HCT116 (cell line): ENCODE measurements around the gene FAM110A. TPM values are rescaled to one million over a fixed set of nuclear protein-coding genes. Genes with fewer than 3 reads are reported as not detected.

Experiments
- ATAC-seq: fragments of 200-7000 bp; cut with Tn5 transposase; 2 replicates; pipeline ENCODE4 v1.9.1; 2020; ENCODE audit warnings: mild to moderate bottlenecking, moderate library complexity
- BruUV-seq: library from RNA; stranded (reverse); fragments of 400-500 nt; replicated peaks from 2 replicates; lab custom pipeline; 2021; lab: Mats Ljungman, UMichigan
- CTCF ChIA-PET: fragments of 300-600 bp; sonication (Branson Sonifier 250); formaldehyde crosslinking; loops from one replicate; lab custom pipeline; 2021; ENCODE audit warnings: antibody characterized with exemption; lab: Charles Lee
- POLR2A ChIA-PET: fragments of 300-600, 350-600 bp; sonication (Branson Sonifier 250); formaldehyde crosslinking; loops from one replicate; lab custom pipeline; 2021; ENCODE audit warnings: antibody characterized with exemption; lab: Charles Lee
- RAD21 ChIA-PET, 2 experiments: fragments of 300-600 bp; sonication (Branson Sonifier 250); formaldehyde crosslinking; loops; one replicate each; lab custom pipeline; 2023; ENCODE audit warnings: low total read pairs in 2 of 2; ENCODE audit not compliant: uncharacterized antibody in 2 of 2, unreplicated experiment in 2 of 2, low non-redundant PET in 1 of 2; lab: Charles Lee
- DNase-seq: peaks from one replicate; pipeline ENCODE4 v3.0.0-alpha.2; 2010; ENCODE audit warnings: low read depth, low spot score
- H2AFZ ChIP-seq: fragments of 200-600 bp; shearing (Covaris generic), sonication (generic); 2 replicates; pipeline ENCODE4 v1.6.1; 2017; ENCODE audit warnings: low read depth, mixed run types, mixed read lengths, antibody characterized with exemption, low read length; ENCODE audit not compliant: poor library complexity, severe bottlenecking
- H3K27ac ChIP-seq: 2 replicates; pipeline ENCODE4 v1.5.1; 2012; ENCODE audit warnings: low read depth, low read length
- H3K27me3 ChIP-seq: fragments of 200-600 bp; sonication (generic); 2 replicates; pipeline ENCODE4 v1.6.1; 2016; ENCODE audit warnings: mixed run types, low read length, mixed read lengths; ENCODE audit not compliant: insufficient read depth
- H3K36me3 ChIP-seq, 2 experiments: fragments of 200-500 bp in 1 of 2; fragments of 200-600 bp in 1 of 2; sonication (Bioruptor generic) in 1 of 2; sonication (generic) in 1 of 2; 2 replicates each; pipeline versions ENCODE4 v1.5.1 to v1.6.1; 2014 to 2016; ENCODE audit warnings: low read length in 2 of 2, inconsistent platforms in 1 of 2, mixed read lengths in 1 of 2, mixed run types in 1 of 2; ENCODE audit not compliant: insufficient read depth in 2 of 2, control insufficient read depth in 1 of 2
- H3K4me1 ChIP-seq, 2 experiments: fragments of 200-600 bp in 1 of 2; sonication (generic) in 1 of 2; 2 replicates each; pipeline versions ENCODE4 v1.5.1 to v1.6.1; 2012 to 2017; ENCODE audit warnings: low read length in 2 of 2, inconsistent platforms in 1 of 2, mild to moderate bottlenecking in 1 of 2, mixed read lengths in 1 of 2, mixed run types in 1 of 2, moderate library complexity in 1 of 2; ENCODE audit not compliant: insufficient read depth in 2 of 2, control insufficient read depth in 1 of 2
- H3K4me2 ChIP-seq: fragments of 200-600 bp; sonication (generic); 2 replicates; pipeline ENCODE4 v1.6.1; 2017; ENCODE audit warnings: mixed run types, low read length, mixed read lengths
- H3K4me3 ChIP-seq, 2 experiments: fragments of 200-600 bp in 1 of 2; sonication (generic) in 1 of 2; replicated peaks in 1 of 2; 2 replicates each; pipeline ENCODE4 v1.5.1; 2011 to 2016; ENCODE audit warnings: low read length in 2 of 2, control low read depth in 1 of 2, low read depth in 1 of 2, mild to moderate bottlenecking in 1 of 2, mixed read lengths in 1 of 2, mixed run types in 1 of 2
- H3K79me2 ChIP-seq: fragments of 200-600 bp; sonication (generic); 2 replicates; pipeline ENCODE4 v1.6.1; 2017; ENCODE audit warnings: mild to moderate bottlenecking, mixed run types, low read length, moderate library complexity, mixed read lengths; ENCODE audit not compliant: insufficient read depth
- H3K9ac ChIP-seq: fragments of 200-600 bp; sonication (generic); 2 replicates; pipeline ENCODE4 v1.6.1; 2016; ENCODE audit warnings: low read length, mixed read lengths
- H3K9me2 ChIP-seq: fragments of 200-600 bp; sonication (generic), shearing (Covaris generic); 2 replicates; pipeline ENCODE4 v1.6.1; 2017; ENCODE audit warnings: mixed run types, mild to moderate bottlenecking, moderate library complexity; ENCODE audit not compliant: insufficient read depth
- H3K9me3 ChIP-seq, 2 experiments: fragments of 200-500 bp in 1 of 2; fragments of 200-600 bp in 1 of 2; sonication (Bioruptor generic) in 1 of 2; sonication (generic) in 1 of 2; 2 replicates each; pipeline ENCODE4 v1.6.1; 2014 to 2017; ENCODE audit warnings: low read length in 2 of 2, mixed read lengths in 2 of 2, inconsistent platforms in 1 of 2, low read depth in 1 of 2, mild to moderate bottlenecking in 1 of 2, mixed run types in 1 of 2, moderate library complexity in 1 of 2; ENCODE audit not compliant: control insufficient read depth in 1 of 2, insufficient read depth in 1 of 2
- H4K20me1 ChIP-seq: fragments of 200-600 bp; sonication (generic), shearing (Covaris generic); 2 replicates; pipeline ENCODE4 v1.6.1; 2017; ENCODE audit warnings: mixed run types, mild to moderate bottlenecking, moderate library complexity; ENCODE audit not compliant: insufficient read depth
- CTCF ChIP-seq, 3 experiments: fragments of 200-600 bp in 1 of 3; sonication (generic) in 1 of 3; IDR thresholded peaks in 2 of 3; conservative IDR thresholded peaks in 1 of 3; 2 replicates each; pipeline ENCODE4 v1.5.1; 2012 to 2017; ENCODE audit warnings: low read depth in 2 of 3, low read length in 2 of 3, antibody characterized with exemption in 1 of 3, borderline replicate concordance in 1 of 3, control low read depth in 1 of 3, mild to moderate bottlenecking in 1 of 3, mixed read lengths in 1 of 3, mixed run types in 1 of 3, moderate library complexity in 1 of 3; ENCODE audit not compliant: insufficient read depth in 1 of 3
- POLR2AphosphoS5 ChIP-seq: IDR thresholded peaks from 2 replicates; pipeline ENCODE4 v1.6.1; 2011; ENCODE audit warnings: mild to moderate bottlenecking, low read depth, low read length, moderate library complexity
- SRF ChIP-seq: IDR thresholded peaks from 2 replicates; pipeline ENCODE4 v1.6.1; 2012; ENCODE audit warnings: low read depth
- intact Hi-C: fragments of 100-400 bp; cut with micrococcal nuclease; formaldehyde crosslinking; loops from 2 replicates; pipeline ENCODE4 v1.10.0; 2022
- total RNA-seq: library from RNA; stranded (reverse); gene quantifications from one replicate; pipeline ENCODE4 v1.2.1, GENCODE V29; 2021; ENCODE audit not compliant: unreplicated experiment
- TF ChIP-seq, protein P1 (sequence below): IDR thresholded peaks from 2 replicates; pipeline ENCODE4 v1.6.1; 2011; ENCODE audit warnings: mild to moderate bottlenecking, low read length, moderate library complexity; ENCODE audit not compliant: insufficient replicate concordance; ENCODE audit errors: extremely low read depth

Gene FAM110A
- total RNA-seq, 1 experiment from 2014 or later, result 26.4 TPM

- TF ChIP-seq, protein P1, sequence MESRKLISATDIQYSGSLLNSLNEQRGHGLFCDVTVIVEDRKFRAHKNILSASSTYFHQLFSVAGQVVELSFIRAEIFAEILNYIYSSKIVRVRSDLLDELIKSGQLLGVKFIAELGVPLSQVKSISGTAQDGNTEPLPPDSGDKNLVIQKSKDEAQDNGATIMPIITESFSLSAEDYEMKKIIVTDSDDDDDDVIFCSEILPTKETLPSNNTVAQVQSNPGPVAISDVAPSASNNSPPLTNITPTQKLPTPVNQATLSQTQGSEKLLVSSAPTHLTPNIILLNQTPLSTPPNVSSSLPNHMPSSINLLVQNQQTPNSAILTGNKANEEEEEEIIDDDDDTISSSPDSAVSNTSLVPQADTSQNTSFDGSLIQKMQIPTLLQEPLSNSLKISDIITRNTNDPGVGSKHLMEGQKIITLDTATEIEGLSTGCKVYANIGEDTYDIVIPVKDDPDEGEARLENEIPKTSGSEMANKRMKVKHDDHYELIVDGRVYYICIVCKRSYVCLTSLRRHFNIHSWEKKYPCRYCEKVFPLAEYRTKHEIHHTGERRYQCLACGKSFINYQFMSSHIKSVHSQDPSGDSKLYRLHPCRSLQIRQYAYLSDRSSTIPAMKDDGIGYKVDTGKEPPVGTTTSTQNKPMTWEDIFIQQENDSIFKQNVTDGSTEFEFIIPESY, result no peak
- TF ChIP-seq POLR2AphosphoS5 (no peak), SRF (no peak)
These were observed 27.4 kb downstream of the FAM110A start (continued) for GRCh38 chr20:860891-861290.

DNA sequence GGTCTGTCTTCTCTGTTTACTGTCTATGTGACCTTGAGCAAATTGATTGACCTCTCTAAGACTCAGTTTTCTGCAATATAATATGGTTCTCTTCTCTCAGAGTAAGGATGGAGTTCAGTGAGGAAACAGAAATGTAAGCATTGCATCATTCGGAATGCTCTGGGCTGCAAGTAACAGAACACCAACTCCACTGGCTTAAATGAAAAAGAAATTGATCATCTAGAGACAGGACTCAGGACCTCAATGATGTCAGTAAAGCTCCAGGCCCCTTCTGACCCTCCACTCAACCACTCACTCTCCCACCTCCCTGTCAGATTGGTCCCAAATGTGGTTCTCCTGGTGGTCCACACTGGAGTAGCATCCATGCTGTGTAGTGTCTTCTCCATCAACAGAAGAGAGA is 31.9 kb downstream of the FAM110A start:
- POLR2A ChIA-PET, result no interaction called here
- Histone ChIP-seq H3K27ac (no peak overlapping the region), H3K4me2 (no peak overlapping the region), H3K4me1 (no peaks in the 10 kb centered on the region), H2AFZ (no peak overlapping the region), H3K9me3 (no peaks in the 10 kb centered on the region)
- intact Hi-C loops, result no loop called here
- TF ChIP-seq SRF (no peak), CTCF (IDR thresholded peaks at IDR 0.05 in 2 of 3, conservative IDR thresholded peaks at IDR 0.05 in 1 of 3; ENCODE audit: borderline replicate concordance in 1 of 3, insufficient read depth in 1 of 3, low read depth in 2 of 3, low read length in 2 of 3) (peak in 2 of 3 experiments; percentile 12 to 26; a peak in 2 of 6 replicates)
- TF ChIP-seq, all 23 proteins: peak for 1
- Histone ChIP-seq H3K9me2 (0 out of 2 replicates have a peak, but pooled peaks cover 4% of the 10 kb centered on the region), H3K4me3 (no peak overlapping the region), H3K9ac (no peak overlapping the region), H3K79me2 (no peaks in the 10 kb centered on the region), H3K27me3 (peaks cover 18% of the 10 kb centered on the region; the same call in 1 of the 2 replicates), H3K36me3 (no peaks in the 10 kb centered on the region), H4K20me1 (no peaks in the 10 kb centered on the region; the same call in 1 of the 2 replicates)
- RAD21 ChIA-PET, result no interaction called here
- DNase-seq, result no peak
- no TSS peak for BruUV-seq
- CTCF ChIA-PET, result no interaction called here
- ATAC-seq, result no peak
